ENCODE data around the gene UBE2QL1. TPM values are rescaled to one million over a fixed set of nuclear protein-coding genes. Genes with fewer than 3 reads are reported as not detected.

The UBE2QL1 gene
- total and polyA plus RNA-seq, 2 of the 8 experiments (the other 6 are each of a cell fraction or from before 2014, with no cell fraction given) = 0.43 to 0.65 TPM

DNA sequence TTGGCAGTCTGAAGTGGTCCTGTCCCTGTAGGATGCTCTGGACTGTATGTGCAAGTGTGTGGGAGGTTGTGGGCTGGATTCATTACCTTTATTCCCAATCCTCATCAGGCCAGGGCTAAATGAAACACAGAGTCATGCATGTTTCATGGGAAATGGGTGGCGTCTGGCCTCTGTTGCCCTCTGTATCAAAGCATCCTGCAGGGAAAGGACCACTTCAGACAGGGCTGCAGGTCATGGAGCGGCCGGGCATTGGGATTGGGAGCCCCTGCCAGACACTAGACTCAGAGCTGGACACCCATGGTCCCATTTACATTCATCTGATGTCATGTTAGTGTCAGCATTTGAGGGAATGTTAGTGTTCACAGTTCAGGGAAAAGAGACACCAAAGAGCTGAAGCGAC, 53.8 kb downstream of the UBE2QL1 start:
- Histone ChIP-seq H4K20me1 (replicated peaks in 1 of 2; ENCODE audit: control insufficient read depth in 1 of 2, insufficient read depth in 2 of 2, low read length in 2 of 2) (no peaks in the 10 kb centered on the region), H3K56ac (replicated peaks; ENCODE audit: insufficient read length, low read depth, low read length) (no peak overlapping the region), H4K8ac (ENCODE audit: extremely low read depth, insufficient read depth, low read length) (no peak overlapping the region), H2AFZ (ENCODE audit: low read length) (no peak overlapping the region), H3K4me1 (replicated peaks in 1 of 4; ENCODE audit: control insufficient read depth in 3 of 4, insufficient read depth in 4 of 4, low read length in 3 of 4) (no peaks in the 10 kb centered on the region), H3K79me2 (ENCODE audit: control insufficient read depth in 1 of 2, insufficient read depth in 2 of 2, low read length in 2 of 2) (no peaks in the 10 kb centered on the region), H4K91ac (replicated peaks; ENCODE audit: insufficient read length, low read length) (no peak overlapping the region), H3K23ac (ENCODE audit: insufficient read length) (no peak overlapping the region), H3K27ac (ENCODE audit: low read depth, low read length) (no peak overlapping the region), H3K36me3 (ENCODE audit: control insufficient read depth in 2 of 4, insufficient read depth in 4 of 4, low read length in 3 of 4) (no peaks in the 10 kb centered on the region), H3K4me3 (ENCODE audit: extremely low read depth in 1 of 4, insufficient read depth in 2 of 4, low read depth in 3 of 4, low read length in 4 of 4) (no peak overlapping the region), H3K9me3 (ENCODE audit: insufficient read depth in 2 of 2, low read depth in 1 of 2, low read length in 1 of 2) (no peaks in the 10 kb centered on the region), H3K4ac (replicated peaks; ENCODE audit: insufficient read length, low read depth, low read length) (no peak overlapping the region), H2BK15ac (ENCODE audit: low read length) (no peak overlapping the region), H2AK5ac (ENCODE audit: low read depth, low read length) (no peak overlapping the region), H2BK20ac (ENCODE audit: low read length) (no peak overlapping the region), H3K79me1 (ENCODE audit: low read depth, low read length) (no peaks in the 10 kb centered on the region), H2BK12ac (ENCODE audit: low read depth, low read length) (no peak overlapping the region), H3K14ac (ENCODE audit: insufficient read length) (no peak overlapping the region), H3K9ac (replicated peaks in 1 of 4; ENCODE audit: extremely low read depth in 1 of 4, low read depth in 3 of 4, low read length in 3 of 4) (no peak overlapping the region), H4K5ac (ENCODE audit: insufficient read length, low read depth, low read length) (no peak overlapping the region), H3K27me3 (replicated peaks in 1 of 4; ENCODE audit: control insufficient read depth in 3 of 4, extremely low read depth in 1 of 4, insufficient read depth in 3 of 4, low read length in 3 of 4) (no peaks in the 10 kb centered on the region), H3K18ac (ENCODE audit: extremely low read depth, low read length) (no peak overlapping the region), H3K4me2 (ENCODE audit: insufficient read depth in 1 of 2, low read depth in 2 of 2, low read length in 2 of 2) (no peak overlapping the region), H2BK120ac (replicated peaks; ENCODE audit: low read depth, low read length) (no peak overlapping the region), H3K23me2 (ENCODE audit: low read depth, low read length) (peaks cover 3% of the 10 kb centered on the region; the same call in 1 of the 2 replicates), H2BK5ac (ENCODE audit: low read depth, low read length) (no peak overlapping the region)
- FAIRE-seq (no peak), DNase-seq (ENCODE audit: low read depth in 1 of 2, low spot score in 2 of 2) (no peak)
- POLR2A ChIA-PET (ENCODE audit: partially characterized antibody) = no interaction called here
- CTCF ChIA-PET (ENCODE audit: partially characterized antibody) = interaction anchor here (0.9 to 1.0 kb wide), 2 partner anchors 16 to 75 kb away, joined by 3 read pairs; no protein-coding TSS in a partner anchor
- TF ChIP-seq MAX (IDR thresholded peaks at IDR 0.05) (no peak), SP4 (IDR thresholded peaks at IDR 0.05; ENCODE audit: low read length) (no peak)
- WGBS, 2 experiments (ENCODE audit: extremely low coverage in 1 of 2, insufficient coverage in 1 of 2, insufficient read length in 1 of 2, insufficient replicate concordance in 2 of 2, low coverage in 1 of 2, low lambda C conversion rate in 2 of 2, missing lambda C conversion rate in 1 of 2) = 86% methylated on average over 4 of the region's 4 CpGs; no CpG with 5 or more reads in 1 of the 2 experiments

Measured in H1 (cell line).